HL-60 (cell line): ENCODE data around the gene TBC1D3B.

Experiments
- DNase-seq, 2 experiments: peaks; one replicate each; pipeline ENCODE4 v3.0.0-alpha.2; 2010 to 2020; ENCODE audit warnings: low read depth in 1 of 2, low spot score in 1 of 2
- H3K27ac ChIP-seq: fragments of 250-450 bp; sonication (Bioruptor Pico); replicated peaks from 2 replicates; pipeline ENCODE4 v1.5.1; 2020; ENCODE audit warnings: mild to moderate bottlenecking, moderate library complexity
- H3K27me3 ChIP-seq: fragments of 250-450 bp; sonication (Bioruptor Pico); 2 replicates; pipeline ENCODE4 v1.5.1; 2021; ENCODE audit warnings: mild to moderate bottlenecking, moderate library complexity; ENCODE audit not compliant: insufficient read depth, poor library complexity, severe bottlenecking
- H3K4me3 ChIP-seq: replicated peaks from 2 replicates; pipeline ENCODE4 v1.5.1; 2011; ENCODE audit warnings: mild to moderate bottlenecking, control low read depth, low read length; ENCODE audit not compliant: insufficient read depth
- CTCF ChIP-seq: IDR thresholded peaks from one replicate; pipeline ENCODE4 v1.5.1; 2011; ENCODE audit warnings: low read length, control low read depth, inconsistent platforms; ENCODE audit not compliant: insufficient read depth
- GABPA ChIP-seq: IDR thresholded peaks from 2 replicates; pipeline ENCODE4 v1.6.1; 2012; ENCODE audit warnings: low read depth
- POLR2AphosphoS5 ChIP-seq: IDR thresholded peaks from 2 replicates; pipeline ENCODE4 v1.6.1; 2012; ENCODE audit warnings: low read depth
- SPI1 ChIP-seq: IDR thresholded peaks from 2 replicates; pipeline ENCODE4 v1.6.1; 2012; ENCODE audit warnings: low read depth, mild to moderate bottlenecking, borderline replicate concordance
- TF ChIP-seq, protein P1 (sequence below): IDR thresholded peaks from 2 replicates; pipeline ENCODE4 v1.6.1; 2012; ENCODE audit warnings: low read depth; ENCODE audit not compliant: insufficient replicate concordance

The TBC1D3B gene

GRCh38 chr17:36149296-36149820 is 27.1 kb downstream of the TBC1D3B start:
- Histone ChIP-seq H3K27me3 (no peaks in the 10 kb centered on the region), H3K4me3 (no peak overlapping the region), H3K27ac (peak overlapping the region; percentile 29)
- DNase-seq: peak; percentile 27 to 68
- TF ChIP-seq, protein P1, sequence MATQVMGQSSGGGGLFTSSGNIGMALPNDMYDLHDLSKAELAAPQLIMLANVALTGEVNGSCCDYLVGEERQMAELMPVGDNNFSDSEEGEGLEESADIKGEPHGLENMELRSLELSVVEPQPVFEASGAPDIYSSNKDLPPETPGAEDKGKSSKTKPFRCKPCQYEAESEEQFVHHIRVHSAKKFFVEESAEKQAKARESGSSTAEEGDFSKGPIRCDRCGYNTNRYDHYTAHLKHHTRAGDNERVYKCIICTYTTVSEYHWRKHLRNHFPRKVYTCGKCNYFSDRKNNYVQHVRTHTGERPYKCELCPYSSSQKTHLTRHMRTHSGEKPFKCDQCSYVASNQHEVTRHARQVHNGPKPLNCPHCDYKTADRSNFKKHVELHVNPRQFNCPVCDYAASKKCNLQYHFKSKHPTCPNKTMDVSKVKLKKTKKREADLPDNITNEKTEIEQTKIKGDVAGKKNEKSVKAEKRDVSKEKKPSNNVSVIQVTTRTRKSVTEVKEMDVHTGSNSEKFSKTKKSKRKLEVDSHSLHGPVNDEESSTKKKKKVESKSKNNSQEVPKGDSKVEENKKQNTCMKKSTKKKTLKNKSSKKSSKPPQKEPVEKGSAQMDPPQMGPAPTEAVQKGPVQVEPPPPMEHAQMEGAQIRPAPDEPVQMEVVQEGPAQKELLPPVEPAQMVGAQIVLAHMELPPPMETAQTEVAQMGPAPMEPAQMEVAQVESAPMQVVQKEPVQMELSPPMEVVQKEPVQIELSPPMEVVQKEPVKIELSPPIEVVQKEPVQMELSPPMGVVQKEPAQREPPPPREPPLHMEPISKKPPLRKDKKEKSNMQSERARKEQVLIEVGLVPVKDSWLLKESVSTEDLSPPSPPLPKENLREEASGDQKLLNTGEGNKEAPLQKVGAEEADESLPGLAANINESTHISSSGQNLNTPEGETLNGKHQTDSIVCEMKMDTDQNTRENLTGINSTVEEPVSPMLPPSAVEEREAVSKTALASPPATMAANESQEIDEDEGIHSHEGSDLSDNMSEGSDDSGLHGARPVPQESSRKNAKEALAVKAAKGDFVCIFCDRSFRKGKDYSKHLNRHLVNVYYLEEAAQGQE: peak; percentile 34
- TF ChIP-seq SPI1: no peak

GRCh38 chr17:36148559-36149295 is 27.7 kb downstream of the TBC1D3B start:
- Histone ChIP-seq H3K27me3 (no peaks in the 10 kb centered on the region), H3K27ac (peak overlapping the region; percentile 29), H3K4me3 (no peak overlapping the region)
- DNase-seq: peak; percentile 65 to 90
- TF ChIP-seq CTCF: peak; percentile 100
- TF ChIP-seq, protein P1: no peak

DNA sequence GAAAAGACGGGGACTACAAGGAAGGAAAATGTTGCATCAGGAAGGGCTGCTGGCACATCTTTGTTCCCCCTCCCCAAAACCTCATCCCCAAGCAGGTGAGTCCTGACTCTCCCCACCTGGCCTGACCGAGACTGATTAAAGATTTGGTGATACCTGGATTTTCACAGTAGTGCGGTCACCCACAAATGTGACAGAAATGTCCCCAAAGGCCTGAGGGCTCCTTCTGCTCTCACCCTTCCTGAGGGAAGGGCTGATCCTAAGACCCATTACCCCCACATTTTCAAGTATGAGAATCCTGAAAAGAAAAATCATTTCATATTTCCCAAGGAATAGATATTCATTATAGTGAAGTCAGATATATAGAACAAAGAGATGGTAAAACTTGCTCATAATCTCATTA is 28.8 kb downstream of the TBC1D3B start:
- Histone ChIP-seq H3K27me3 (no peaks in the 10 kb centered on the region), H3K4me3 (no peak overlapping the region), H3K27ac (no peak overlapping the region)
- TF ChIP-seq POLR2AphosphoS5 (no peak), SPI1 (no peak), GABPA (no peak), CTCF (no peak)
- TF ChIP-seq, protein P1: no peak
- DNase-seq: no peak
